D341Med (cell line): ENCODE results near the gene NDUFB7.
"Not testable (repeated sequence)": the region's sequence is repeated elsewhere in the genome, so short reads cannot be mapped to it uniquely, and the experiment has no call there.

Experiments
- DNase-seq: peaks from one replicate; pipeline ENCODE4 v3.0.0; 2012; ENCODE audit warnings: low spot score

NDUFB7 gene

GRCh38 chr19:14571695-14572490 lies at the start of gene NDUFB7:
Gene NDUFB7 (minus strand): TSS chr19:14572066. CDS start chr19:14572000, 66 bp downstream.
- DNase-seq, result peak; percentile 91

GRCh38 chr19:14619404-14619803 lies 47.5 kb upstream of the NDUFB7 start:
- DNase-seq, result no peak

GRCh38 chr19:14616407-14616806 lies 44.5 kb upstream of the NDUFB7 start:
- DNase-seq, result no peak

GRCh38 chr19:14615623-14616022 lies 43.8 kb upstream of the NDUFB7 start:
- DNase-seq, result no peak

GRCh38 chr19:14614099-14614412 lies 42.2 kb upstream of the NDUFB7 start:
- no peak for DNase-seq

- not testable (repeated sequence) for DNase-seq
Observed at GRCh38 chr19:14613399-14614098, 41.7 kb upstream of the NDUFB7 start.

- no peak for DNase-seq
Observed at GRCh38 chr19:14612657-14613056, 40.8 kb upstream of the NDUFB7 start.

- DNase-seq, result not testable (repeated sequence)
Observed at GRCh38 chr19:14612242-14612641, 40.4 kb upstream of the NDUFB7 start.

- DNase-seq, result no peak
Observed at GRCh38 chr19:14611051-14611450, 39.2 kb upstream of the NDUFB7 start.

- DNase-seq, result no peak
Observed at GRCh38 chr19:14606627-14607026, 34.8 kb upstream of the NDUFB7 start.

GRCh38 chr19:14603990-14604387 lies 32.1 kb upstream of the NDUFB7 start:
- no peak for DNase-seq

- no peak for DNase-seq
Observed at GRCh38 chr19:14599548-14600147, 27.8 kb upstream of the NDUFB7 start.

GRCh38 chr19:14595558-14595957 lies 23.7 kb upstream of the NDUFB7 start:
- DNase-seq, result no peak

GRCh38 chr19:14589433-14589832 lies 17.6 kb upstream of the NDUFB7 start:
- not testable (repeated sequence) for DNase-seq

- not testable (repeated sequence) for DNase-seq
Observed at GRCh38 chr19:14585187-14585586, 13.3 kb upstream of the NDUFB7 start.

- not testable (repeated sequence) for DNase-seq
Observed at GRCh38 chr19:14584372-14584771, 12.5 kb upstream of the NDUFB7 start.

- no peak for DNase-seq
Observed at GRCh38 chr19:14582894-14583340, 11.1 kb upstream of the NDUFB7 start, which contains the start of gene CLEC17A. Gene CLEC17A (plus strand): TSS chr19:14583084. CDS start chr19:14583161, 77 bp downstream.

- DNase-seq, result no peak
Observed at GRCh38 chr19:14580623-14581237, 8.9 kb upstream of the NDUFB7 start.

GRCh38 chr19:14577885-14578427 lies 6.1 kb upstream of the NDUFB7 start:
- peak; percentile 38 for DNase-seq

- DNase-seq, result no peak
Observed at GRCh38 chr19:14577264-14577663, 5.4 kb upstream of the NDUFB7 start.

- no peak for DNase-seq
Observed at GRCh38 chr19:14576363-14576762, 4.5 kb upstream of the NDUFB7 start.

GRCh38 chr19:14575428-14575980 lies 3.6 kb upstream of the NDUFB7 start:
- no peak for DNase-seq
